H9 (cell line): ENCODE data around the gene OTOGL. TPM values are rescaled to one million over a fixed set of nuclear protein-coding genes. Genes with fewer than 3 reads are reported as not detected.

Experiments used
- DNase-seq: peaks from one replicate; pipeline ENCODE4 v3.0.0-alpha.2; 2017
- H2AFZ ChIP-seq: one replicate; pipeline ENCODE4 v1.6.1; 2013; ENCODE audit warnings: mild to moderate bottlenecking, low read length, control low read depth, moderate library complexity
- H2AK5ac ChIP-seq: 2 replicates; pipeline ENCODE4 v1.6.1; 2013; ENCODE audit warnings: low read length, control low read depth, mixed read lengths; ENCODE audit not compliant: insufficient read length
- H2BK120ac ChIP-seq: one replicate; pipeline ENCODE4 v1.6.1; 2013; ENCODE audit warnings: low read depth, mild to moderate bottlenecking, low read length, control low read depth, inconsistent platforms; ENCODE audit not compliant: poor library complexity, severe bottlenecking
- H2BK12ac ChIP-seq: 2 replicates; pipeline ENCODE4 v1.6.1; 2013; ENCODE audit warnings: low read length, control low read depth, mixed read lengths, low read depth; ENCODE audit not compliant: insufficient read length
- H2BK15ac ChIP-seq: 2 replicates; pipeline ENCODE4 v1.6.1; 2013; ENCODE audit warnings: low read depth, low read length, control low read depth
- H2BK20ac ChIP-seq: one replicate; pipeline ENCODE4 v1.6.1; 2013; ENCODE audit warnings: low read depth, mild to moderate bottlenecking, low read length, control low read depth, inconsistent platforms; ENCODE audit not compliant: poor library complexity, severe bottlenecking
- H2BK5ac ChIP-seq: 2 replicates; pipeline ENCODE4 v1.6.1; 2013; ENCODE audit warnings: low read length, control low read depth, mixed read lengths; ENCODE audit not compliant: insufficient read length
- H3K14ac ChIP-seq: 2 replicates; pipeline ENCODE4 v1.6.1; 2013; ENCODE audit warnings: low read length, control low read depth; ENCODE audit not compliant: insufficient read depth
- H3K18ac ChIP-seq: 2 replicates; pipeline ENCODE4 v1.6.1; 2013; ENCODE audit warnings: low read depth, mild to moderate bottlenecking, mixed read lengths, low read length, control low read depth; ENCODE audit not compliant: insufficient read length
- H3K23ac ChIP-seq: 2 replicates; pipeline ENCODE4 v1.6.1; 2013; ENCODE audit warnings: low read length, control low read depth, mixed read lengths, low read depth; ENCODE audit not compliant: insufficient read length
- H3K23me2 ChIP-seq: 2 replicates; pipeline ENCODE4 v1.6.1; 2013; ENCODE audit warnings: low read depth, mild to moderate bottlenecking, mixed read lengths, low read length, control low read depth; ENCODE audit not compliant: insufficient read length, poor library complexity, severe bottlenecking
- H3K27ac ChIP-seq: 2 replicates; pipeline ENCODE4 v1.5.1; 2013; ENCODE audit warnings: low read length, control low read depth, mixed read lengths, low read depth; ENCODE audit not compliant: insufficient read length
- H3K27me3 ChIP-seq: 2 replicates; pipeline ENCODE4 v1.6.1; 2013; ENCODE audit warnings: low read length, control low read depth, inconsistent platforms; ENCODE audit not compliant: insufficient read depth
- H3K4ac ChIP-seq: 2 replicates; pipeline ENCODE4 v1.6.1; 2013; ENCODE audit warnings: low read depth, mild to moderate bottlenecking, control low read depth, inconsistent platforms, low read length, moderate library complexity
- H3K4me1 ChIP-seq: 2 replicates; pipeline ENCODE4 v1.6.1; 2013; ENCODE audit warnings: low read length, control low read depth, inconsistent platforms; ENCODE audit not compliant: insufficient read depth
- H3K4me2 ChIP-seq: 2 replicates; pipeline ENCODE4 v1.6.1; 2013; ENCODE audit warnings: low read length, control low read depth, mixed read lengths; ENCODE audit not compliant: insufficient read length, insufficient read depth
- H3K56ac ChIP-seq: 2 replicates; pipeline ENCODE4 v1.6.1; 2013; ENCODE audit warnings: low read depth, mild to moderate bottlenecking, mixed read lengths, low read length, control low read depth; ENCODE audit not compliant: insufficient read length
- H3K79me1 ChIP-seq: 2 replicates; pipeline ENCODE4 v1.6.1; 2013; ENCODE audit warnings: low read depth, mild to moderate bottlenecking, moderate library complexity, low read length, control low read depth, inconsistent platforms; ENCODE audit not compliant: insufficient read depth, poor library complexity, severe bottlenecking
- H3K79me2 ChIP-seq: 2 replicates; pipeline ENCODE4 v1.6.1; 2013; ENCODE audit warnings: low read length, control low read depth, inconsistent platforms; ENCODE audit not compliant: insufficient read depth
- H3K9ac ChIP-seq: 2 replicates; pipeline ENCODE4 v1.6.1; 2013; ENCODE audit warnings: low read length, control low read depth, mixed read lengths; ENCODE audit not compliant: insufficient read length; ENCODE audit errors: extremely low read depth
- H3K9me3 ChIP-seq: one replicate; pipeline ENCODE4 v1.6.1; 2013; ENCODE audit warnings: low read depth, low read length, inconsistent platforms; ENCODE audit not compliant: control insufficient read depth
- H3T11ph ChIP-seq: one replicate; pipeline ENCODE4 v1.6.1; 2013; ENCODE audit warnings: mild to moderate bottlenecking, low read length, control low read depth, inconsistent platforms
- H4K20me1 ChIP-seq: one replicate; pipeline ENCODE4 v1.6.1; 2013; ENCODE audit not compliant: control insufficient read depth, insufficient read length, insufficient read depth
- H4K5ac ChIP-seq: 2 replicates; pipeline ENCODE4 v1.6.1; 2013; ENCODE audit warnings: low read depth, mild to moderate bottlenecking, mixed read lengths, low read length, control low read depth; ENCODE audit not compliant: insufficient read length
- H4K8ac ChIP-seq: replicated peaks from 2 replicates; pipeline ENCODE4 v1.6.1; 2013; ENCODE audit warnings: low read length, control low read depth, mixed read lengths, low read depth; ENCODE audit not compliant: insufficient read length
- H4K91ac ChIP-seq: 2 replicates; pipeline ENCODE4 v1.6.1; 2013; ENCODE audit warnings: low read depth, mild to moderate bottlenecking, moderate library complexity, mixed read lengths, low read length, control low read depth; ENCODE audit not compliant: insufficient read length
- H3K27ac Mint-ChIP-seq, 3 experiments: 2 replicates in 2 of 3; 3 replicates in 1 of 3; pipeline ENCODE4 v1.8.0; 2020 to 2021; ENCODE audit warnings: mixed read lengths in 3 of 3, mild to moderate bottlenecking in 1 of 3, moderate library complexity in 1 of 3
- H3K27me3 Mint-ChIP-seq: 2 replicates; pipeline ENCODE4 v1.8.0; 2021; ENCODE audit warnings: low read depth, mild to moderate bottlenecking, moderate library complexity, mixed read lengths
- H3K36me3 Mint-ChIP-seq, 3 experiments: 2 replicates in 2 of 3; 3 replicates in 1 of 3; pipeline ENCODE4 v1.8.0; 2020 to 2021; ENCODE audit warnings: low read depth in 3 of 3, mixed read lengths in 3 of 3; ENCODE audit not compliant: insufficient read depth in 1 of 3
- H3K4me1 Mint-ChIP-seq, 2 experiments: 2 replicates each; pipeline ENCODE4 v1.8.0; 2020; ENCODE audit warnings: mixed read lengths in 2 of 2
- H3K4me3 Mint-ChIP-seq, 2 experiments: 2 replicates in 1 of 2; 3 replicates in 1 of 2; pipeline ENCODE4 v1.8.0; 2020 to 2021; ENCODE audit warnings: mild to moderate bottlenecking in 2 of 2, mixed read lengths in 2 of 2, moderate library complexity in 1 of 2
- H3K9me3 Mint-ChIP-seq, 2 experiments: 2 replicates in 1 of 2; 3 replicates in 1 of 2; pipeline ENCODE4 v1.8.0; 2020; ENCODE audit warnings: mild to moderate bottlenecking in 2 of 2, mixed read lengths in 2 of 2, moderate library complexity in 1 of 2
- CTCF ChIP-seq: fragments of 200-600 bp; sonication (generic); conservative IDR thresholded peaks from 3 replicates; pipeline ENCODE4 v1.8.0; 2021; ENCODE audit warnings: antibody characterized with exemption, mild to moderate bottlenecking
- total RNA-seq: library from RNA; stranded (reverse); gene quantifications from 2 replicates; pipeline ENCODE4 v1.2.1, GENCODE V29; 2021

OTOGL gene
- total RNA-seq, 1 experiment from 2014 or later: 0.11 TPM

GRCh38 chr12:80381121-80381520 is 281.8 kb downstream of the OTOGL start:
- H3K23me2 ChIP-seq: no peaks in the 10 kb centered on the region
- no peak overlapping the region for H3K4me2 ChIP-seq
- H3K79me2 ChIP-seq: no peaks in the 10 kb centered on the region
- H3K14ac ChIP-seq: no peak overlapping the region
- H2BK20ac ChIP-seq: no peak overlapping the region
- H3K27me3 ChIP-seq: no peaks in the 10 kb centered on the region
- no peak overlapping the region for H4K91ac ChIP-seq
- H4K20me1 ChIP-seq: no peaks in the 10 kb centered on the region
- H3K9me3 ChIP-seq: no peaks in the 10 kb centered on the region
- H2BK120ac ChIP-seq: no peak overlapping the region
- no peak overlapping the region for H2AK5ac ChIP-seq
- no peak overlapping the region for H3K4ac ChIP-seq
- Mint-ChIP-seq H3K36me3 (no peaks in the 10 kb centered on the region), H3K4me3 (no peak overlapping the region), H3K27me3 (no peaks in the 10 kb centered on the region), H3K27ac (no peak overlapping the region), H3K9me3 (no peaks in the 10 kb centered on the region), H3K4me1 (0 out of 4 replicates have a peak, but pooled peaks cover 0 to 3% of the 10 kb centered on the region in 2 experiments)
- H3K79me1 ChIP-seq: no peaks in the 10 kb centered on the region
- H3K4me1 ChIP-seq: no peaks in the 10 kb centered on the region
- H2BK15ac ChIP-seq: no peak overlapping the region
- no peak overlapping the region for H2AFZ ChIP-seq
- no peak overlapping the region for H3K18ac ChIP-seq
- no peak overlapping the region for H3T11ph ChIP-seq
- no peak overlapping the region for H2BK12ac ChIP-seq
- no peak overlapping the region for H3K27ac ChIP-seq
- no peak overlapping the region for H3K9ac ChIP-seq
- no peak overlapping the region for H2BK5ac ChIP-seq
- H4K5ac ChIP-seq: no peak overlapping the region
- H3K56ac ChIP-seq: no peak overlapping the region
- no peak overlapping the region for H3K23ac ChIP-seq
- DNase-seq: no peak
- TF ChIP-seq CTCF: no peak
- H4K8ac ChIP-seq: no peak overlapping the region
